NCI-H187 treated with DMSO at 0.1 percent for 48 hours (cell line): ENCODE results near the gene GLOD4.
"Not testable (repeated sequence)": the region's sequence is repeated elsewhere in the genome, so short reads cannot be mapped to it uniquely, and the experiment has no call there.

Source experiments
- DNase-seq: peaks from one replicate; lab custom pipeline; 2025; lab: John Stamatoyannopoulos, UW

GLOD4 gene

DNA sequence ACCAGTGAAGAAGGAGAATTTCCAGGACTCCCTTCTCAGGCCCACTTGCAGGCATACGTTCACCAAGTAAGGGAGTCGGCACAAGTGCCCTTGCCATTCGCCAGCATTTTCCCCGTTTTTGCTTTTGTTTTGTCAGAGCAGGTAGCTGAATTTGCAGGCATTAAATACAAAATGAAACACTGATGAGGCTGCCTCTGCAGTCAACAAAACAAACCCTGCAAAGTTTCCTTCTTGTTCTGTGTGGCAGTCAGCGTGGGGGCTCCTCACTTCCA lies 7.8 kb downstream of the GLOD4 start:
- no peak for DNase-seq

DNA sequence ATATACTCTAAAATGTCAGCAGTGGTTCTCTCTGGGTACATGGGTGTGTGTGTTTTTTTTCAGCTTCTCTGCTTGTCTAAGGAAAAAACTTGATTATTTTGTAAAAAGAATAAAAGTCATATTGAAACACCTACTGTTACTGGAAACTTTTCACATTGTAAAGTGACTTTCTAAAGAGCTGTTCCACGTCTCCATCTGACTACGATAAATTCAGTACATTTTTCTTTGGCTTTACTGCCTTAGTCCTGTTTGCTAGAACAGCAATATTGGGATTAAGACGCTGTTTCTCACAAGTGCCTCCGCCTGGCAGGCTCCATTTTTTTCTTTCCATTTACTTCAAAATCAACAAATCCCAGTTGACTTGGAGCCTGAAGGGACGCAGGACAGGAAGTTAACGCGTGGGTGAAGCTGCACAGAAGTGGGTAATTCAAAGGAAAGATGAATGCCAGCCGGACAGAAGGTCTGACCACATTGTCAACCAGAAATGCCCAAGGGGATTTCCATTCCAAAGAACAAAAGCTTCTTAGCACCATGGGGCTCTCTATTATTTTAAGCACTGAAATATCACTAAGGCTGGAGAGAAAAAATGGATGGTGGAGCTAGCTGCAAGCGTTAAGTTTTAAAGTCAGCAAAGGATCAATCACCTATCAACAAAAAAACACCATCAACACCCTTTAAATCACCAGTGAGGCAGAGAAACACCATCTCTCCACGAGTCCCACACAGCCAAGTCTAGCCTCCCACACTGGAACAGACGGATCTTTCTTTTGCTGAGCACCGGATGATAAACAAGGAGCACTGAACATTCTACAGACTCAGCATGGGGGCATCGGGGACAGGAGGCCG lies 8.4 kb downstream of the GLOD4 start:
- no peak for DNase-seq

DNA sequence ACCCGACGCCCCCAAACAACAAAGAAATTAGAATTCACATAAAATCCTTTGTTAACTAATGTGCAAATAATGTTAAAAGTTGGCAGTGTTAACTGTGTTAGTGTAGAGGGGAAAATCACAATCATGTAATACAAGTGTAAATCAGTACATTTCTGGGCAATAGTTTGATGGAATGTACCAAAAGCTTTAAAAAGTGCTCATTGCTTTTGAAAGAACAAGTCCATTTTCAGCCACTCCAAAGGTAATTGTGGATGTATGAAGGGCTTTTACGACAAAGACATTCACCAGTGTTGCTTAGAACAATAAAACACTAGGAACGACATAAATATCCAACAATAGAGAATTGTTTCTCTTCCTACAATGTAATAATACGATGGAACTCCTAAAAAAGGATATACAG lies 9.1 kb downstream of the GLOD4 start:
- DNase-seq: no peak

DNA sequence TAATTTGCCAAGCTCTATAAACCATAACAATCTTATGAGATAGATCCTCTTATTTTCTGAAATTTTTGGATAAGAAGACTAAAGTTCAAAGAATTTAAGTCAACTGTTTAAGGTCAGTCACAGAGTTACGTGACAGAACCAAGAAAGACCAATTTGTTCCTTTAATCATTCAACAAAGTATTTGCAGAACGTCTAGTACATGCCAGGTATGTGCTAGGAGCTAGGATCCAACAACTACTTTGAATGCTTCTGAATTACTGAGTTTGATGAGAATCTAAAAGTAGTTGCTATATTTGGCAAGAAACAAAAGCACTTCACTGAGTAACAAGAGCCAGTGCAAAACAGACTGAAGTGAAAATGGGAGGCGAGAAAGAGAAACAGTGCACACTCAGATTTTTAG lies 15.0 kb downstream of the GLOD4 start:
- no peak for DNase-seq

DNA sequence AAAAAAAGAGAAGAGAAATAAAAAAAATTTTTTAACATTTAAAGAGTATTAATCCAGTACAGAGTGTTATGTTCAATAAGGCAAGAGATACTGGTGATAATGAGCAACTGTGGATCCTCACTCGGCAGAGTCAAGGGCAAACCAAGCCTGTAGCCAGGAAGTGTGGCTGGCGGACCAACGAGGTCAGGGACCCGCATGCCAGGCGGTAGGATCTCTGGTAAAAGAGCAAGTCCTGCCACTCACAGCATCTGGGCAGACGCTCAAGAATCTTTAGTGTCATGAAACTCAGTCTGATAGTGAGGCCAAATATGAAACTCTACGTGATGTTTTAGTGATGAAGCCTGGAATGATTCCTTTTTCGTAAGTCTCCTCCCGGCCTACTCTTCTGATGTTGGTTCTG lies 21.7 kb downstream of the GLOD4 start:
- no peak for DNase-seq

DNA sequence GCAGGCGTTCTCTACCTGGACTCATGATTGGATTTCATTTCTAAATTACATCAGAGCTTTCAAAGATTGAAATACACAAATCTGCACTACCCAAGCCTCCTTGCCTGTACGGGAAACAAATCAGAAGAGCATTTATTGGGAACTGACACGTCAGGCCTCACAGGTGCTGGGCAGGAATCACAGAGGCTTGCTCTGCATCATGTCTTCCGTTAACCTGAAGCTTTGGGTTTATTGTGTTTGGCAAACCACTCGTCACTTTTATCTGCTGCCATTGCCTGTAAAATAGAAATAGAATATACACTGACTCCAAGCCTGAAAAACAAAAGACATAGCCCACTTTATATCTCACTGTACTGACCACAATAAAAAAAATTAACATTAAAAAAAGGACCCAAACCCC lies 22.1 kb downstream of the GLOD4 start:
- no peak for DNase-seq

DNA sequence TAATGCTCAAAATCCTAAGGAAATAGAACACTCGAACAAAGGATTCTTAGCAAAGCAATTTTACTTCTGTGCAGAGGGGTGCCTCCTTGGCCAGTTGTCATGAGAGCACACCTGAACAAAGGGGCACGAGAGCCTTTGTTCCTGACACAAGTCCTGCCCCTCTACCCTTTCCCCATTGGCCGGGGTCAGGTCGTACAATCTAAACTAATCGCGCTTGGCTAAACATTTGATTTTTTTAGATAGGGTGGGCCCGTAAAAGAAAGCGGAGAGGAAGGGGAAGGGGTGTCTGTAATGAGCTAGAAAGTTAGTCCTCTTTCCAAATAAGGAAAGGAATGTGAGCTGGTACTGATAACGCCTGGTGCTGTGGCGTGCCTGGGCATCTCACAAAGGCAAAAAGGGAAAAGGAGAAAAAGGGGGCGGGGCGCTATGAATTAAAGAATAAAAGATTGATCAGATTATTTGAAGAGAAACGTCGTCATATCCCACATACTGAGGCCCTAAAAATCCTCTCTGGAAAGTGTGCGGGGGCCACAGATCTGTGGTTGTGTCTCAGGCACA lies 26.0 kb downstream of the GLOD4 start:
- not testable (repeated sequence) for DNase-seq

DNA sequence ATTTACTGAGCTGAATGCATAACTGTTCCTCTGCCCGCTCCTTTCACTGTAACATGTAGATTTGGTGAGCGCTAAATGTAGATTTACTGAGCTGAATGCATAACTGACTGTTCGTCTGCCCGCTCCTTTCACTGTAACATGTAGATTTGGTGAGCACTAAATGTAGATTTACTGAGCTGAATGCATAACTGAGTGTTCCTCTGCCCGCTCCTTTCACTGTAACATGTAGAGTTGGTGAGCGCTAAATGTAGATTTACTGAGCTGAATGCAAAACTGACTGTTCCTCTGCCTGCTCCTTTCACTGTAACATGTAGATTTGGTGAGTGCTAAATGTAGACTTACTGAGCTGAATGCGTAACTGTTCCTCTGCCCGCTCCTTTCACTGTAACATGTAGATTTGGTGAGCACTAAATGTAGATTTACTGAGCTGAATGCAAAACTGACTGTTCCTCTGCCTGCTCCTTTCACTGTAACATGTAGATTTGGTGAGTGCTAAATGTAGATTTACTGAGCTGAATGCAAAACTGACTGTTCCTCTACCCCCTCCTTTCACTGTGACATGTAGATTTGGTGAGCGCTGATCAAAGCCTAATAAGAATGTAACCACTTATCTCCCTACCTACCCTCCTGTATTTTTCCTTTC lies 26.6 kb downstream of the GLOD4 start:
- DNase-seq: not testable (repeated sequence)

DNA sequence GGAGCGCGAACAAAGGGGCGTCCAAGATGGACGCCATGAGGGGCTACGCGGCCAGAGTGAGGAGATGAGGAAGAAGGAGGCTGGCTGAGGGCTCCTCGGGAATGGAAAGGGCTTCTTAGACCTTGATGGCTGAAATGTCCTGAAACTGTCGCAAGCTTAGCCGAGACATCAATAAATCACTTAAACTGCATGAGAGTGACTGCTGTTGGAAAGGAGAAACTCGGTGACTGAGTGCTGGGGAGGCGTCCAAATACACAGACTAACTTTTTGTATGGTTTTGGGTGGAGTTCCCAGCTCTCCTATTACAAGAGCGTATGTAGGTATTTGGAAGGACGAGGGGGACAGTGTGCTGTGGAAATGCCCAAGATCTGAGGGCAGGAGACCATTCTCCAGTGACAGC lies 28.7 kb downstream of the GLOD4 start:
- DNase-seq: no peak

DNA sequence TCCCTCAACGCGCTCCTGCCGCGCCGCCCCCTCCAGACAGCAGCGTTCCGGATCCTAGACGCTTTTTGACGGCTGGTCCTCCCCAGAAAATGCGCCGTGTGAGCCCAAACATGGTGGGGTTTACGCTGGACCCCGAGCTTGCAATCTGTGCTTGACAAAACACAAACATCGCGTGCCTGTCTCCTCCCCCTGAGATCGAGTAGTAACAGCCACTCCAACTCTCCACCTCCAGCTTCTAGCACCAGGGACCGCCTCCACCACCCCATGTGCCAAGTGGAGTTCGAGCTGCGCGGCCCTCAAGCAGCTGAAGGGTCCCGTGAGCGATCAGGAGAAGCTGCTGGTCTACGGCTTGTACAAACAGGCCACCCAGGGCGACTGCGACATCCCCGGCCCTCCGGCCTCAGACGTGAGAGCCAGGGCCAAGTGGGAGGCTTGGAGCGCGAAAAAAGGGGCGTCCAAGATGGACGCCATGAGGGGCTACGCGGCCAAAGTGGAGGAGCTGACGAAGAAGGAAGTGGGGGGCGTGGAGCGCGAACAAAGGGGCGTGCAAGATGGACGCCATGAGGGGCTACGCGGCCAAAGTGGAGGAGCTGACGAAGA lies 29.4 kb downstream of the GLOD4 start:
- DNase-seq: no peak

DNA sequence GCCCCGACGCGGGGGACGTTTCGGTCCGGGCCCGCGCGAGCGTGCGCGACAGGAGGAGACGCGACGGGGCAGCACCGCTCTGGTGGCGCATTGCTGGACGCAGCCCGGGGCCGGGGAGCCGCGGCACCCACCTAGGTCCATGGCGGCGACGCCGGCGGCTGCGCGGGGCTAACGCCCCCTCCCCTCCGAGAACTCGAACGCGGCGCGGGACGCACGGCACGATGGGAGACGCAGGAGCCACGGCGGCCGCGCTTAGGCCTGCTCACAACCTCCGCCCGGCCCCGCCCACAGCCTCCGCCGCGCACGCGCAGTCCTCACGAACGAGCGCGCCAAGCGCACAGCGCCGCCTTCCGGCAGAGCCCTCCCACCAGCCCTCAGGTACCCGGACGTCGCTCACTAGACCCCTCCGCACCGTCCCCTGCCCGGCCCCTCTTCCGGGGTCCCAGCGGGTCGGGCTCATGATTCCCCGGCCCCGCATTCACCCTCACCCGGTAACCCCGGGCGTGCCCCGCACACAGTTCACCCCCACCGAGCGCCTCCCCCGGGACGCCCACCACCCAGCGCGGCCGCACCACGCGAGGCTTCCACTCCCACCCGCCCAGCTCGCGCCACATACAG lies 30.0 kb downstream of the GLOD4 start, which contains the start of gene GEMIN4:
Gene GEMIN4, minus strand, starts transcription at position 263 of the 618 bp plus-strand sequence. Its CDS starts 122 bp downstream, at position 141.
- DNase-seq: no peak

DNA sequence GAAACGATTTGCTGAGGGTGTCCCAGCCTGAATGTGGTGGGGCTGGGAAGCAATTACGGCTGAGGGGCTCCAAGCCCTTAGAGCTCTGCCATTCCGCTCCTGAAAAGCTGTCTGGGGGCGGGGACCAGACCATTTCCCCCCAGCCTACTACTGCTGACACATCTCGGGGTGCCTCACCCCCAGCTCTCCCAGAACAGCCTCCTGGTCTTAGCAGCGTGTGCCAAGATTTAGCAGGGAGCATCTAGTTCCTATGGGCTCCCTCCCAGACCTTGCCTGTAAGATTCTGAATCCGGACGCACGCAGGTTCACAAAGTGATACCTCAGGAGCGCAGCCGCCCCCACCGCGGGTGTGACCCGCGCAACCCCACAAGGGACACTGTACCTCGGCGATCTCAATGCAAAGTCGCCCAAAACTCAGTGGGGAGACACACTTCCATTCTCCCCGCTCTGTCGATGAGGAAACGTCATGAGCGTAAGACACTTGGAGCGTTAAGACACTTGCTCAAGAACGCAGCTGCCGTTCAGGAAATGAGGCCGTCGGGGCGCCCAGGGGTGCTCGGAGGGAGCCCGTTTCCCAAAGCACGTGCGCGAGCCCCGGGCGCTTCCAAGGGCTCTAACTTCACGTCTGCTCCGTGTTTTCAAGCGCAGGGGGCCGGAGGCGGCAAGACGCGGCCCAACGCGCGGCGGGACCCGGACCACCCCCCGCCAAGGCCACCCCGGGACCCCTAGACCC lies 30.6 kb downstream of the GLOD4 start:
- no peak for DNase-seq

DNA sequence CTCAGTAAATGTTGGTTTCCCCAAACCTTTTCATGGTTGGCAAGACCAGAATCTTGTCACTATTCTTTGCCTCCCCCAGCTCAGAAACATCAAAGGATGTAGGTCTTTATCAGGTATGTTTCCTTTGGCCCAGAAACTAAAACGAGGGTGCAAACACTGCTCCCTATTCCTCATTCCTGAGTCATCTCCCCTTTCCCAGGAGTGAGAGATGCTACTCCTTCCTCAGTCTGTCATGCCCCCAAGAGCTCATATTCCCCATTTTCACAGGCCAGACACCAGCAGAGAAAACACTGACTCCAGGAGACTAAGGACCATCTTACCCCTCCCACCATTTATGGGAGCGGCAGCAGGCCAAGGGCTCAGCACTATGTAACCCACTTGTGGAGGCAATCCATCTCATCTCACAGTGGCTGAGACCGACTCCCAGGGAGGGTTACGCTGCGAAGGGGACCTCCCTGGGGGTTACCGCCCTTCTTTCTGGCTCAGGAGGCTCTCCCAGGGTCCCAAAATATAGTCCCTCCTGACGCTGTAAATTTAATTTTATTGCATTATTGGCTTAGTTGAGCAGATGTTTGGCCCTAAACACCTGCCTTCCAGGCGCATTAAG lies 31.5 kb downstream of the GLOD4 start:
- DNase-seq: no peak

DNA sequence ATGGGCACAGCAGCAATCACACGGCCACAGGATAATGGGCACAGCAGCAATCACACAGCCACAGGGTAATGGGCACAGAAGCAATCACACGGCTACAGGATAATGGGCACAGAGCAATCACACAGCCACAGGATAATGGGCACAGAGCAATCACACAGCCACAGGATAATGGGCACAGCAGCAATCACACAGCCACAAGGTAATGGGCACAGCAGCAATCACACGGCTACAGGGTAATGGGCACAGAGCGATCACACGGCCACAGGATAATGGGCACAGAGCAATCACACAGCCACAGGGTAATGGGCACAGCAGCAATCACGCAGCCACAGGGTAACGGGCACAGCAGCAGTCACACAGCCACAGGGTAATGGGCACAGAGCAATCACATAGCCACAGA lies 32.7 kb downstream of the GLOD4 start:
- DNase-seq: not testable (repeated sequence)

DNA sequence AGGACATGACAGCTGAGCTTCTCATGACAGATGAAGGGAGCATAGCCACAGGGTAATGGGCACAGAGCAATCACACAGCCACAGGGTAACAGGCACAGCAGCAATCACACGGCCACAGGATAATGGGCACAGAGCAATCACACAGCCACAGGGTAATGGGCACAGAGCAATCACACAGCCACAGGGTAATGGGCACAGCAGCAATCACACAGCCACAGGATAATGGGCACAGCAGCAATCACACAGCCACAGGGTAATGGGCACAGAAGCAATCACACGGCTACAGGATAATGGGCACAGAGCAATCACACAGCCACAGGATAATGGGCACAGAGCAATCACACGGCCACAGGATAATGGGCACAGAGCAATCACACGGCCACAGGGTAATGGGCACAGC lies 33.5 kb downstream of the GLOD4 start:
- DNase-seq: not testable (repeated sequence)

DNA sequence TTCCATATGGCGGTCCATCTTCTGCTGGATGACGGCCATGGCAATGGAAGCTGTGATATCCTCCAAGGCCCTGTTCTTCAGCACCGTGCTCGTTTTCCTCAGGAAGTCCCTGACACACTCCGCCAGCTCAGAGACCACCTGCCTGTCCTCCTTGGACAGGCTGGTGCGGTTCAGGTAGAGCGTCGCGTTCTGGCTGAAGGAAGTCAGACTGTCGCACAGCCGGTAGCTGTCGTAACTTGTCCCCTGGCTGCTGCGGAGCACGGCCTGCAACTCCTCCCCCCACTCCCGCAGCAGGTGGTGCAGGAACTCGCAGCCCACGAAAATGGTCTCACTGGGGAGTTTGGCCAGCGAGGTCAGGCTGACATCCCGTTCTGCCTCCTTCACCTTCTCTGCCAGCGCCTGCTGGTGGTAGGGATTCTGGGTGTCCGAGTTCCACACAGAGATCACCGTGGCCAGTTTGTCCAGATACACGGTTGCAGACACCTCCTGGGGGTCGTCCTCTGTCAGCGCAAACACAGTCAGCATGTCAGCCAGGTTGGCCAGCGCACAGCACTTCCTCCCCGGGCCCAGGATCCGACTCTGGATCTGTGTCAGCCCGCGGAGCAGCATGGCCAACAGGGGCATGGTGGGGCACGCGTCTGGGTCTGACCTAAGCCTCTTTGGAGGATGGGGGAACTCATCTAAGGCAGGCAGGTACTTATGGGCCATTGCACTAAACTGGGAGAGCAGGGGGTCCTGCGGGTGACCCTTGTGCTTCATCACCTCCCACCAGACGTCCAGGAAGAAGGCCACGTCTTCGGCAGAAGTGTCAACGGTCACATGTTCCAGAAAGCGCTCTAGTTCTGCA lies 35.1 kb downstream of the GLOD4 start:
- DNase-seq: no peak

DNA sequence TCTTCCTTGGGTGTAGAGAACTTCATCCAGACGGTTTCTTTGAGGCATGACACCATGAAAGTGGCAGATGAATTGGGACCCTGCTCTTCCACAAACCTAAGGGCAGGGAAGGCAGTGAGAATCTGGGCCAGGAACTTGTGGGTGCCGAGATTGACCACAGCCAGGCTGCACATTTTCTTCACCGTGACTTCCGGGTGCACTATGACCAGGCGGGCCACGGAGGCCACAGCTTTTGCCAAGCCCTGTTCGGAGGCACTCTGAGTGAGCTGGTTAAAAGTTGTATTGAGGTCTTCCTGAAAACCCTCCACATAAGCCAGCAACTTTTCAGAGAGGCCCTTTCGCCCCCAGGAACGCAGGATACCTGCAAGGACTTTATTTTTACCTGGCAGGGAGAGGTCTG lies 35.9 kb downstream of the GLOD4 start:
- no peak for DNase-seq

DNA sequence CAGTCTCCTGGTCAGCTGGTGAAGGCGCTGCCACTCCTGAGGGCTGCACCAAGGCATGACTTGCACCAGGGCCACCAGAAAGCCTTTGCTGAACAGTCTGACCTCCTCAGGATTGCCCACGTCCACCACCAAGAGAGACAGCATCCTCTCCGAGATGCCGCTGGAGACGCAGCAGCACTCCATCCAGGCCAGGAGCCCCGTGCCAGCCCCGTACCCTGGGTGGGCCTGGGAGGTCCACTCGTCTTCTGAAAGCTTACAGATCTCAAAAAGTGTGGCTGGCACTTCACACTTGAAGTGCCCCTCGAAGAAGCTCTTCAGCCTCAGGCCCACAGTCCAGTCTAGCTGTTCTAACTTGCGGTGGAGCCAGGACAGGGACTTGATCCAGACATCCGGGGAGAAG lies 36.7 kb downstream of the GLOD4 start:
- DNase-seq: no peak

DNA sequence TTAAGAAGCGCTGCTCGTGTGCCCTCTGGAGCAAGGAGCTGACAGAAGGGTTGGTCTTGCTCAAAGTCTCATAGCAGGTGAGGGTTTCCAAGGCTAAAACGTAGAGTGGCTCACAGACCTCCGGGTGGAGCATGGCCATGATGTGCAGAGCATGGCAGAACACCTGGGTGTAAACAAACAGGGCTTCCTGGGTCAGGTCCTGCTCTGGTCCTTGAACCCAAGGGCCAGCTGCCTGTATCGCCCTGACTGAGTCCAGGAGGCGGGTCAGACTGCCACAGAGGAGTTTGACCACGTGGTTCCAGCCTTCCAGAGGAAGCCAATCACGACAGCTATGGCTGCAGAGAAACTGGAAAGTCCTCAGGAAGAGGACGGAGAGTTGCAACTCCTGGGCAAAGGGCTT lies 37.1 kb downstream of the GLOD4 start:
- no peak for DNase-seq

DNA sequence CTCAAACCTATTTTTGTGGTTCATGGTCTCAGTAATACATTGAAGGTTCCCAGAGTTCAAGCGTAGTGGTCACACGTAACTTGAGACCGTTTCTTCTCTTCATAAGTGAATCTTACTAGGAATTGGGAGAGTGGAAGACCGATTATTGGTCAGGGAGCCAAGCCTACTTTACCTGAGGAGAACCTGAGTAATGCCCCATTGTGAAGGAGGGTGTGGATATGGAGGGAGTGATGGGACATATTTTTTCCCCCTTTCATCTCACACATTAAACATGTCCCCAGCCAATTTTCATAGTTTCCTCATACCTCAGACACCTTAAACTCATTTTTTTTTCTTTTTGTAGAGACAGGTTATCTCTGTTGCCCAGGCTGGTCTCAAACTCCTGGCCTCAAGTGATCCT lies 38.9 kb downstream of the GLOD4 start:
- no peak for DNase-seq
